DOHH2 (cell line): ENCODE measurements around the gene DIP2C.

ENCODE experiments used
- H3F3A ChIP-seq: fragments of 200-600 bp; sonication (generic), shearing (Covaris generic); 2 replicates; pipeline ENCODE4 v1.6.0; 2016; ENCODE audit warnings: antibody characterized with exemption, mild to moderate bottlenecking; ENCODE audit not compliant: control insufficient read depth, insufficient read depth
- H3K27ac ChIP-seq: fragments of 200-600 bp; sonication (generic); 2 replicates; pipeline ENCODE4 v1.5.1; 2014; ENCODE audit warnings: low read depth, mild to moderate bottlenecking, low read length, moderate library complexity
- H3K27me3 ChIP-seq: fragments of 200-600 bp; sonication (generic); 2 replicates; pipeline ENCODE4 v1.6.1; 2014; ENCODE audit warnings: mild to moderate bottlenecking, low read length, mixed read lengths; ENCODE audit not compliant: control insufficient read depth
- H3K36me3 ChIP-seq: fragments of 200-600 bp; sonication (generic); 2 replicates; pipeline ENCODE4 v1.6.1; 2014; ENCODE audit warnings: mild to moderate bottlenecking, low read length, moderate library complexity, mixed read lengths; ENCODE audit not compliant: control insufficient read depth
- H3K4me1 ChIP-seq: fragments of 200-600 bp; sonication (generic); 2 replicates; pipeline ENCODE4 v1.6.1; 2014; ENCODE audit warnings: mild to moderate bottlenecking, low read length, mixed read lengths; ENCODE audit not compliant: control insufficient read depth
- H3K4me2 ChIP-seq: fragments of 200-600 bp; sonication (generic); 2 replicates; pipeline ENCODE4 v1.6.0; 2014; ENCODE audit warnings: mild to moderate bottlenecking, low read length, moderate library complexity
- H3K4me3 ChIP-seq: fragments of 200-600 bp; sonication (generic); 2 replicates; pipeline ENCODE4 v1.5.1; 2014; ENCODE audit warnings: mild to moderate bottlenecking, low read length, mixed read lengths
- H3K79me2 ChIP-seq: fragments of 200-600 bp; sonication (generic); 2 replicates; pipeline ENCODE4 v1.6.1; 2014; ENCODE audit warnings: mild to moderate bottlenecking, low read length, mixed read lengths; ENCODE audit not compliant: control insufficient read depth
- H3K9me2 ChIP-seq: fragments of 200-600 bp; sonication (generic); replicated peaks from 2 replicates; pipeline ENCODE4 v1.6.1; 2014; ENCODE audit warnings: mild to moderate bottlenecking, low read length, mixed read lengths; ENCODE audit not compliant: control insufficient read depth
- H3K9me3 ChIP-seq: fragments of 200-600 bp; sonication (generic); 2 replicates; pipeline ENCODE4 v1.6.1; 2014; ENCODE audit warnings: antibody characterized with exemption, low read length, mixed read lengths; ENCODE audit not compliant: control insufficient read depth, insufficient read depth
- H4K20me1 ChIP-seq: fragments of 200-600 bp; sonication (generic); 2 replicates; pipeline ENCODE4 v1.6.0; 2014; ENCODE audit warnings: low read depth, mild to moderate bottlenecking, antibody characterized with exemption, low read length, moderate library complexity; ENCODE audit not compliant: control insufficient read depth, insufficient read depth
- EZH2phosphoT487 ChIP-seq: fragments of 200-600 bp; sonication (generic); IDR thresholded peaks from 2 replicates; pipeline ENCODE4 v1.6.1; 2017; ENCODE audit warnings: borderline replicate concordance, mild to moderate bottlenecking, antibody characterized with exemption, low read length, moderate library complexity, mixed read lengths
- TF ChIP-seq, protein P1 (sequence below): fragments of 200-600 bp; sonication (generic); IDR thresholded peaks from one replicate; pipeline ENCODE4 v1.5.1; 2014; ENCODE audit warnings: antibody characterized with exemption, mild to moderate bottlenecking, low read depth, low read length; ENCODE audit not compliant: poor library complexity, severe bottlenecking

The DIP2C gene

DNA sequence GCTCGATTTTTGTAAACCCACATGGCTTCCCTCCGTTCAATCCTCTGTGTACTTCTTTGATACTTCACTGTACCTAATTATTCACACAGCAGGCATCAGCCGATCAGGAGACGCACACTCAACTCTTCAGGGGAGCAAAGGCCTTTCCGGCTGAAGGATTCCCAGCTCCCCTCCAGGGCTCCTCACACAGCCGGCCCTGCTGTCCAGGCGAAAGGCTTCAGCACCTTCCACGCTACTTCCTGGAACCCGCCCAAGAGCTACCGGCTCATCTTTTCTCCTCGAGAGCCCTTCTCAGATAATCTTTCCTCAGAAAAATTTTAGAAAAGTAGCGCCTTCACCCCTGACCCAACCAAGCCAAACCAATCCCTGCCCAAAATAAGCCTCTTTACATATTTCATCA lies 283.8 kb downstream of the DIP2C start:
- H3K36me3 ChIP-seq, result peaks cover 49% of the 10 kb centered on the region

DNA sequence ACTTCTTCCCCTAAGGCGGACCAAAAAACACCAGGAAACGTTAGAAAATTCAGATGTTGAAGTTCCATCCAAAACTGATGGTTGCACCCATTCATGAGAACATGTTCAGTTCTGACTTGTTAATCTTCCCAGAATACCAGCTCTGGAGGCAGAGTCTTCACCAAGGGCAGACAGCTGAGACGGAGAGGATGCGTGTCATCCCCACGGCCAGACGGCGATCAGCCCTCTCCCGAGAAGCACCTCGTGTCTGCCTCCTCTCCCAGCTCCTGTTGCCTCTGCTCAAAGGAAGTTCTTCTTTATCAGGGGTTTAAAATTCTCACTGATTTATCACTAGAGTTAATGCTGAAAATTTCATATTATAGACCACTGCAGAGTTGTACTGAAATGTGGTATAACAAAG lies 284.5 kb downstream of the DIP2C start:
- no peak overlapping the region for H3K4me2 ChIP-seq

More for the DNA sequence above, 283.8 kb downstream of the DIP2C start:
- Histone ChIP-seq H3K9me2 (no peaks in the 10 kb centered on the region), H3K9me3 (no peaks in the 10 kb centered on the region), H3K4me1 (no peaks in the 10 kb centered on the region), H3K27ac (no peak overlapping the region), H3K79me2 (no peaks in the 10 kb centered on the region), H3K27me3 (no peaks in the 10 kb centered on the region), H4K20me1 (no peaks in the 10 kb centered on the region), H3F3A (no peaks in the 10 kb centered on the region), H3K4me3 (no peak overlapping the region), H3K4me2 (no peak overlapping the region)
- TF ChIP-seq, protein P1, sequence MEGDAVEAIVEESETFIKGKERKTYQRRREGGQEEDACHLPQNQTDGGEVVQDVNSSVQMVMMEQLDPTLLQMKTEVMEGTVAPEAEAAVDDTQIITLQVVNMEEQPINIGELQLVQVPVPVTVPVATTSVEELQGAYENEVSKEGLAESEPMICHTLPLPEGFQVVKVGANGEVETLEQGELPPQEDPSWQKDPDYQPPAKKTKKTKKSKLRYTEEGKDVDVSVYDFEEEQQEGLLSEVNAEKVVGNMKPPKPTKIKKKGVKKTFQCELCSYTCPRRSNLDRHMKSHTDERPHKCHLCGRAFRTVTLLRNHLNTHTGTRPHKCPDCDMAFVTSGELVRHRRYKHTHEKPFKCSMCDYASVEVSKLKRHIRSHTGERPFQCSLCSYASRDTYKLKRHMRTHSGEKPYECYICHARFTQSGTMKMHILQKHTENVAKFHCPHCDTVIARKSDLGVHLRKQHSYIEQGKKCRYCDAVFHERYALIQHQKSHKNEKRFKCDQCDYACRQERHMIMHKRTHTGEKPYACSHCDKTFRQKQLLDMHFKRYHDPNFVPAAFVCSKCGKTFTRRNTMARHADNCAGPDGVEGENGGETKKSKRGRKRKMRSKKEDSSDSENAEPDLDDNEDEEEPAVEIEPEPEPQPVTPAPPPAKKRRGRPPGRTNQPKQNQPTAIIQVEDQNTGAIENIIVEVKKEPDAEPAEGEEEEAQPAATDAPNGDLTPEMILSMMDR, result no peak
- TF ChIP-seq EZH2phosphoT487, result no peak

DNA sequence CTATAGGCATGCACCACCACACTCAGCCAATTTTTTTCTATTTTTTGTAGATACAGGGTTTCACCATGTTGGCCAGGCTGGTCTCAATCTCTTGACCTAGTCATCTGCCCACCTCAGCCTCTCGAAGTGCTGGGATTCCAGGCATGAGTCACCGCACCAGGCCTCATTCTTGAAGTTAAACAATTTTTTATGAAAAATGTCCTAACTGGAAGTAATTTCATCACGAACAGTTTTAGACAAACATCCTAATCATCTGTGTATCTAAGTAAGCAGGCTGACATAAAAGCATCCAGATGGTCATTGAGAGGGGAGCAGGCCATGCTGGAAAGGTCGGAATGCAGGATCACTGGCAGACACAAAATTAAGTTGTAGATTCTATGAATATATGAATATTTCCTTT lies 285.1 kb downstream of the DIP2C start:
- H4K20me1 ChIP-seq, result no peaks in the 10 kb centered on the region
- TF ChIP-seq, protein P1, result no peak
- no peak for TF ChIP-seq EZH2phosphoT487
- H3K36me3 ChIP-seq, result peaks cover 37% of the 10 kb centered on the region
- no peaks in the 10 kb centered on the region for H3F3A ChIP-seq
- no peaks in the 10 kb centered on the region for H3K9me2 ChIP-seq
- H3K27ac ChIP-seq, result no peak overlapping the region
- no peaks in the 10 kb centered on the region for H3K9me3 ChIP-seq
- H3K27me3 ChIP-seq, result no peaks in the 10 kb centered on the region
- no peak overlapping the region for H3K4me2 ChIP-seq
- H3K4me3 ChIP-seq, result no peak overlapping the region
- no peaks in the 10 kb centered on the region for H3K79me2 ChIP-seq
- no peaks in the 10 kb centered on the region for H3K4me1 ChIP-seq

More for the DNA sequence above, 284.5 kb downstream of the DIP2C start:
- Histone ChIP-seq H3K36me3 (peaks cover 43% of the 10 kb centered on the region), H3K79me2 (no peaks in the 10 kb centered on the region), H3K9me3 (no peaks in the 10 kb centered on the region), H3K27ac (no peak overlapping the region), H3K9me2 (no peaks in the 10 kb centered on the region), H3K4me3 (no peak overlapping the region), H3K4me1 (no peaks in the 10 kb centered on the region), H3F3A (no peaks in the 10 kb centered on the region), H4K20me1 (no peaks in the 10 kb centered on the region), H3K27me3 (no peaks in the 10 kb centered on the region)
- no peak for TF ChIP-seq EZH2phosphoT487
- TF ChIP-seq, protein P1, result no peak

- Histone ChIP-seq H4K20me1 (no peaks in the 10 kb centered on the region), H3K4me3 (no peak overlapping the region), H3K27ac (no peak overlapping the region), H3K9me3 (no peaks in the 10 kb centered on the region), H3K9me2 (no peaks in the 10 kb centered on the region), H3K79me2 (no peaks in the 10 kb centered on the region), H3K27me3 (no peaks in the 10 kb centered on the region), H3K4me2 (no peak overlapping the region), H3F3A (no peaks in the 10 kb centered on the region), H3K4me1 (peaks cover 33% of the 10 kb centered on the region), H3K36me3 (peaks cover under 1% of the 10 kb centered on the region; the same call in 1 of the 2 replicates)
- TF ChIP-seq, protein P1, result no peak
- TF ChIP-seq EZH2phosphoT487, result no peak
Measured at GRCh38 chr10:398954-399353, 290.5 kb downstream of the DIP2C start.
